Endothelial cell of umbilical vein (primary cell): ENCODE measurements around the gene C16orf87.

Experiments
- EZH2 ChIP-seq: IDR thresholded peaks from 2 replicates; pipeline ENCODE4 v1.6.1; 2012; ENCODE audit warnings: borderline replicate concordance, low read depth, mild to moderate bottlenecking, moderate library complexity, low read length, inconsistent platforms; ENCODE audit not compliant: severe bottlenecking
- MAX ChIP-seq: IDR thresholded peaks from 2 replicates; pipeline ENCODE4 v1.6.1; 2011; ENCODE audit not compliant: insufficient read depth, insufficient read length
- TF ChIP-seq, protein P1 (sequence below), 2 donors: IDR thresholded peaks; 1 replicate in 1 of 2; 2 replicates in 1 of 2; pipeline ENCODE4 v1.5.1; 2011; ENCODE audit warnings: low read length in 2 of 2, mild to moderate bottlenecking in 2 of 2, moderate library complexity in 2 of 2, control low read depth in 1 of 2, inconsistent platforms in 1 of 2, low read depth in 1 of 2; ENCODE audit not compliant: insufficient read depth in 1 of 2; ENCODE audit errors: extremely low read depth in 1 of 2

GRCh38 chr16:46748775-46749705 lies 81.9 kb downstream of the C16orf87 start:
- TF ChIP-seq, protein P1, sequence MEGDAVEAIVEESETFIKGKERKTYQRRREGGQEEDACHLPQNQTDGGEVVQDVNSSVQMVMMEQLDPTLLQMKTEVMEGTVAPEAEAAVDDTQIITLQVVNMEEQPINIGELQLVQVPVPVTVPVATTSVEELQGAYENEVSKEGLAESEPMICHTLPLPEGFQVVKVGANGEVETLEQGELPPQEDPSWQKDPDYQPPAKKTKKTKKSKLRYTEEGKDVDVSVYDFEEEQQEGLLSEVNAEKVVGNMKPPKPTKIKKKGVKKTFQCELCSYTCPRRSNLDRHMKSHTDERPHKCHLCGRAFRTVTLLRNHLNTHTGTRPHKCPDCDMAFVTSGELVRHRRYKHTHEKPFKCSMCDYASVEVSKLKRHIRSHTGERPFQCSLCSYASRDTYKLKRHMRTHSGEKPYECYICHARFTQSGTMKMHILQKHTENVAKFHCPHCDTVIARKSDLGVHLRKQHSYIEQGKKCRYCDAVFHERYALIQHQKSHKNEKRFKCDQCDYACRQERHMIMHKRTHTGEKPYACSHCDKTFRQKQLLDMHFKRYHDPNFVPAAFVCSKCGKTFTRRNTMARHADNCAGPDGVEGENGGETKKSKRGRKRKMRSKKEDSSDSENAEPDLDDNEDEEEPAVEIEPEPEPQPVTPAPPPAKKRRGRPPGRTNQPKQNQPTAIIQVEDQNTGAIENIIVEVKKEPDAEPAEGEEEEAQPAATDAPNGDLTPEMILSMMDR (IDR thresholded peaks at IDR 0.05; ENCODE audit: extremely low read depth in 1 of 2, insufficient read depth in 1 of 2, low read depth in 1 of 2, low read length in 2 of 2): no peak
- no peak for TF ChIP-seq EZH2
- no peak for TF ChIP-seq MAX
